ENCODE results near the gene TNRC6C. TPM values are rescaled to one million over a fixed set of nuclear protein-coding genes. Genes with fewer than 3 reads are reported as not detected.

TNRC6C gene
- total and polyA plus RNA-seq, 2 experiments from 2014 or later, result 10.1 to 16.6 TPM

DNA sequence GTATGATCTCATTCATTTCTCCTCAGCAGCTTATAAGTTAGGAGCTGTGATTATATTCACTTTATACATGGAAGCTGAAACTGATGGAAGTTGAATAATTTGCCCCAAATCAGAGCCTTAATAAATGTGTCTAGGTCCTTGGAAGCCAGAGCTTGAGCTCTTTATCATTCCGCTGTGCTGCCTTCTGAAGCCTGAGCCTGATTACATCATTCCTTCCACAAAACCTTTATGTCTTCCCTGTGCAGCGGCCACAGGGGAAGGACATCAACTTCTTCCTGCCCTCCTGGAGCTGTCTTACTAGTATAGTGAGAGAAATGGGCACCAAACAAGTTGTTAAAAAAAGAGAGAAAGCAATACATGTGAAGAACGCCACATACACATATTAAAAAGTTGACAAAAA is 6.8 kb downstream of the TNRC6C start:
- Histone ChIP-seq H3F3A (replicated peaks; ENCODE audit: low read depth) (no peaks in the 10 kb centered on the region), H2AFZ (no peak overlapping the region), H3K4me3 (no peak overlapping the region), H3K27ac (ENCODE audit: low read depth) (no peak overlapping the region), H3K4me2 (peak overlapping the region; percentile 28), H3K9me2 (ENCODE audit: insufficient read depth) (no peaks in the 10 kb centered on the region), H3K4me1 (ENCODE audit: insufficient read depth) (peaks cover 51% of the 10 kb centered on the region), H3K36me3 (ENCODE audit: insufficient read depth) (no peaks in the 10 kb centered on the region), H3K27me3 (ENCODE audit: insufficient read depth) (peaks cover 10% of the 10 kb centered on the region), H3K79me2 (replicated peaks; ENCODE audit: insufficient read depth) (peaks cover 100% of the 10 kb centered on the region), H4K20me1 (replicated peaks; ENCODE audit: insufficient read depth) (peaks cover 61% of the 10 kb centered on the region)
- TF ChIP-seq STAT1 (IDR thresholded peaks at IDR 0.05; ENCODE audit: unreplicated experiment) (no peak), ZNF114 (CRISPR knock-in tag; IDR thresholded peaks at IDR 0.05) (no peak), EZH2phosphoT487 (IDR thresholded peaks at IDR 0.05; ENCODE audit: unreplicated experiment) (no peak), EZH2 (IDR thresholded peaks at IDR 0.05; ENCODE audit: low read depth, unreplicated experiment) (no peak)
- TF ChIP-seq, protein P1, sequence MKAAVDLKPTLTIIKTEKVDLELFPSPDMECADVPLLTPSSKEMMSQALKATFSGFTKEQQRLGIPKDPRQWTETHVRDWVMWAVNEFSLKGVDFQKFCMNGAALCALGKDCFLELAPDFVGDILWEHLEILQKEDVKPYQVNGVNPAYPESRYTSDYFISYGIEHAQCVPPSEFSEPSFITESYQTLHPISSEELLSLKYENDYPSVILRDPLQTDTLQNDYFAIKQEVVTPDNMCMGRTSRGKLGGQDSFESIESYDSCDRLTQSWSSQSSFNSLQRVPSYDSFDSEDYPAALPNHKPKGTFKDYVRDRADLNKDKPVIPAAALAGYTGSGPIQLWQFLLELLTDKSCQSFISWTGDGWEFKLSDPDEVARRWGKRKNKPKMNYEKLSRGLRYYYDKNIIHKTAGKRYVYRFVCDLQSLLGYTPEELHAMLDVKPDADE (IDR thresholded peaks at IDR 0.05), result no peak
- H3K4me3 Mint-ChIP-seq, result no peak overlapping the region; the same call in 2 of the 3 replicates
- no peak for DNase-seq (ENCODE audit: low spot score)
- no peaks in the 10 kb centered on the region for H3K27me3 Mint-ChIP-seq (ENCODE audit: insufficient read depth, low read depth, poor library complexity)
- ATAC-seq, result peak; percentile 32; the same call in 2 of the 3 replicates
- H3K36me3 Mint-ChIP-seq (ENCODE audit: low read depth), result no peaks in the 10 kb centered on the region
- H3K4me1 Mint-ChIP-seq, result peaks cover 58% of the 10 kb centered on the region
- H3K9me3 Mint-ChIP-seq, result no peaks in the 10 kb centered on the region
- peak overlapping the region; percentile 50; the same call in 1 of the 2 replicates for H3K27ac Mint-ChIP-seq

DNA sequence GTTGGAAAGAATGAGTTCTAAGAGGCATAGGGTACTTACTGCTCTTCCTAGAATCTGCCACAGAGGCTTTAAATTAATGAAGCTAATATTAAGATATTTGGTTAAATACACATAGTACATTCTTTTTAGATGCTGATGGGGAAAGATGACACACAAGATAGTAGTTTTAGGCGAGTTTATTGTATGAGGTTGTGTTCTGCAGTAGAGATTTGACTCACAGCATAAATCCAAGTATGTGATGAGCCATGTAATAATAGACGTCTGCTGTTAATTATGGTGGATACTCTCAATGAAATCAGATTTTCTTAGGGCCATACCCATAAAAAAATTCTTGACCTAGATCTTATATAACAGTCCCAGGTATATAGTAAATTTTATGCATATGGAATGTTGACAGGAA is 8.0 kb downstream of the TNRC6C start:
- H3K79me2 ChIP-seq (replicated peaks; ENCODE audit: insufficient read depth), result peaks cover 100% of the 10 kb centered on the region
- no peak overlapping the region for H3K4me2 ChIP-seq
- no peaks in the 10 kb centered on the region for H3K36me3 Mint-ChIP-seq (ENCODE audit: low read depth)
- H3K36me3 ChIP-seq (ENCODE audit: insufficient read depth), result no peaks in the 10 kb centered on the region
- H2AFZ ChIP-seq, result no peak overlapping the region
- no peaks in the 10 kb centered on the region for H3K9me2 ChIP-seq (ENCODE audit: insufficient read depth)
- H3K4me1 ChIP-seq (ENCODE audit: insufficient read depth), result peaks cover 43% of the 10 kb centered on the region
- H3K9me3 Mint-ChIP-seq, result no peaks in the 10 kb centered on the region
- H3K4me3 ChIP-seq, result no peak overlapping the region
- no peak overlapping the region for H3K27ac Mint-ChIP-seq
- no peaks in the 10 kb centered on the region; the same call in 1 of the 2 replicates for H3K27me3 ChIP-seq (ENCODE audit: insufficient read depth)
- H3K27me3 Mint-ChIP-seq (ENCODE audit: insufficient read depth, low read depth, poor library complexity), result no peaks in the 10 kb centered on the region
- no peaks in the 10 kb centered on the region for H3F3A ChIP-seq (replicated peaks; ENCODE audit: low read depth)
- no peak for ATAC-seq
- H4K20me1 ChIP-seq (replicated peaks; ENCODE audit: insufficient read depth), result peaks cover 61% of the 10 kb centered on the region
- H3K4me1 Mint-ChIP-seq, result peaks cover 49% of the 10 kb centered on the region
- TF ChIP-seq NANOG (IDR thresholded peaks at IDR 0.05; ENCODE audit: borderline replicate concordance) (no peak), STAT1 (IDR thresholded peaks at IDR 0.05; ENCODE audit: unreplicated experiment) (no peak), JUNB (IDR thresholded peaks at IDR 0.05; ENCODE audit: unreplicated experiment) (no peak), EZH2phosphoT487 (IDR thresholded peaks at IDR 0.05; ENCODE audit: unreplicated experiment) (no peak)
- TF ChIP-seq, protein P2, sequence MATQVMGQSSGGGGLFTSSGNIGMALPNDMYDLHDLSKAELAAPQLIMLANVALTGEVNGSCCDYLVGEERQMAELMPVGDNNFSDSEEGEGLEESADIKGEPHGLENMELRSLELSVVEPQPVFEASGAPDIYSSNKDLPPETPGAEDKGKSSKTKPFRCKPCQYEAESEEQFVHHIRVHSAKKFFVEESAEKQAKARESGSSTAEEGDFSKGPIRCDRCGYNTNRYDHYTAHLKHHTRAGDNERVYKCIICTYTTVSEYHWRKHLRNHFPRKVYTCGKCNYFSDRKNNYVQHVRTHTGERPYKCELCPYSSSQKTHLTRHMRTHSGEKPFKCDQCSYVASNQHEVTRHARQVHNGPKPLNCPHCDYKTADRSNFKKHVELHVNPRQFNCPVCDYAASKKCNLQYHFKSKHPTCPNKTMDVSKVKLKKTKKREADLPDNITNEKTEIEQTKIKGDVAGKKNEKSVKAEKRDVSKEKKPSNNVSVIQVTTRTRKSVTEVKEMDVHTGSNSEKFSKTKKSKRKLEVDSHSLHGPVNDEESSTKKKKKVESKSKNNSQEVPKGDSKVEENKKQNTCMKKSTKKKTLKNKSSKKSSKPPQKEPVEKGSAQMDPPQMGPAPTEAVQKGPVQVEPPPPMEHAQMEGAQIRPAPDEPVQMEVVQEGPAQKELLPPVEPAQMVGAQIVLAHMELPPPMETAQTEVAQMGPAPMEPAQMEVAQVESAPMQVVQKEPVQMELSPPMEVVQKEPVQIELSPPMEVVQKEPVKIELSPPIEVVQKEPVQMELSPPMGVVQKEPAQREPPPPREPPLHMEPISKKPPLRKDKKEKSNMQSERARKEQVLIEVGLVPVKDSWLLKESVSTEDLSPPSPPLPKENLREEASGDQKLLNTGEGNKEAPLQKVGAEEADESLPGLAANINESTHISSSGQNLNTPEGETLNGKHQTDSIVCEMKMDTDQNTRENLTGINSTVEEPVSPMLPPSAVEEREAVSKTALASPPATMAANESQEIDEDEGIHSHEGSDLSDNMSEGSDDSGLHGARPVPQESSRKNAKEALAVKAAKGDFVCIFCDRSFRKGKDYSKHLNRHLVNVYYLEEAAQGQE (IDR thresholded peaks at IDR 0.05; ENCODE audit: unreplicated experiment), result no peak
- no peak for DNase-seq (ENCODE audit: low spot score)
- H3K4me3 Mint-ChIP-seq, result no peak overlapping the region
- H3K27ac ChIP-seq (ENCODE audit: low read depth), result no peak overlapping the region

Measured in GM23338 (cell line).